IMR-90 (cell line): ENCODE measurements around the gene NUDT19. TPM values are rescaled to one million over a fixed set of nuclear protein-coding genes. Genes with fewer than 3 reads are reported as not detected.
"Not testable (repeated sequence)": the region's sequence is repeated elsewhere in the genome, so short reads cannot be mapped to it uniquely, and the experiment has no call there.

Experiments used
- ATAC-seq: fragments of 200-7000 bp; cut with Tn5 transposase; 2 replicates; pipeline ENCODE4 v1.9.1; 2020; ENCODE audit warnings: low read depth, mild to moderate bottlenecking, moderate library complexity
- BruUV-seq: library from RNA; stranded (reverse); fragments of 400-500 nt; replicated peaks from 2 replicates; lab custom pipeline; 2021; lab: Mats Ljungman, UMichigan
- CTCF ChIA-PET: fragments of 300-600 bp; formaldehyde crosslinking; extraction: SDS; loops from one replicate; lab custom pipeline; 2021; ENCODE audit warnings: antibody characterized with exemption; lab: Yijun Ruan, JAX
- POLR2A ChIA-PET: fragments of 300-600 bp; sonication (Branson Sonifier 250); formaldehyde crosslinking; loops from one replicate; lab custom pipeline; 2022; ENCODE audit warnings: antibody characterized with exemption; ENCODE audit not compliant: unreplicated experiment; lab: Charles Lee
- DNase-seq: peaks from one replicate; pipeline ENCODE4 v3.0.0; 2013
- H2AFZ ChIP-seq: replicated peaks from 2 replicates; pipeline ENCODE3; 2013; ENCODE audit warnings: low read length, mild to moderate bottlenecking; ENCODE audit not compliant: poor library complexity
- H2AK5ac ChIP-seq: 2 replicates; pipeline ENCODE4 v1.6.1; 2013; ENCODE audit warnings: low read depth, low read length, inconsistent platforms
- H2AK9ac ChIP-seq: replicated peaks from 2 replicates; pipeline ENCODE3; 2013; ENCODE audit warnings: mild to moderate bottlenecking, low read depth, low read length, moderate library complexity; ENCODE audit not compliant: poor library complexity
- H2BK120ac ChIP-seq: 2 replicates; pipeline ENCODE4 v1.6.1; 2013; ENCODE audit warnings: low read depth, low read length, inconsistent platforms
- H2BK15ac ChIP-seq: 3 replicates; pipeline ENCODE4 v1.6.1; 2013; ENCODE audit warnings: low read depth, low read length, inconsistent platforms
- H2BK20ac ChIP-seq: 2 replicates; pipeline ENCODE4 v1.6.1; 2013; ENCODE audit warnings: low read depth, mild to moderate bottlenecking, inconsistent platforms, low read length, moderate library complexity
- H2BK5ac ChIP-seq: 2 replicates; pipeline ENCODE4 v1.6.1; 2013; ENCODE audit warnings: mild to moderate bottlenecking, low read depth, low read length, inconsistent platforms; ENCODE audit not compliant: poor library complexity, severe bottlenecking
- H3K14ac ChIP-seq: replicated peaks from 2 replicates; pipeline ENCODE4 v1.6.1; 2013; ENCODE audit warnings: low read depth, low read length, inconsistent platforms
- H3K18ac ChIP-seq: 2 replicates; pipeline ENCODE4 v1.6.1; 2013; ENCODE audit warnings: low read depth, low read length, control low read depth
- H3K23ac ChIP-seq: 2 replicates; pipeline ENCODE4 v1.6.1; 2013; ENCODE audit warnings: low read depth, low read length, inconsistent platforms
- H3K27ac ChIP-seq: 2 replicates; pipeline ENCODE4 v1.5.1; 2013; ENCODE audit warnings: mild to moderate bottlenecking, control low read depth, low read length; ENCODE audit not compliant: insufficient read depth
- H3K27me3 ChIP-seq: 2 replicates; pipeline ENCODE4 v1.6.1; 2013; ENCODE audit warnings: low read length; ENCODE audit not compliant: control insufficient read depth, insufficient read depth
- H3K36me3 ChIP-seq: 2 replicates; pipeline ENCODE4 v1.6.1; 2013; ENCODE audit warnings: low read length, mixed read lengths; ENCODE audit not compliant: control insufficient read depth, insufficient read depth
- H3K4ac ChIP-seq: 2 replicates; pipeline ENCODE4 v1.6.1; 2013; ENCODE audit warnings: low read depth, low read length, inconsistent platforms
- H3K4me1 ChIP-seq: 2 replicates; pipeline ENCODE4 v1.6.1; 2013; ENCODE audit warnings: low read length, mixed read lengths; ENCODE audit not compliant: control insufficient read depth, insufficient read depth
- H3K4me2 ChIP-seq: 2 replicates; pipeline ENCODE4 v1.6.1; 2013; ENCODE audit warnings: low read depth, mild to moderate bottlenecking, control low read depth, low read length, moderate library complexity
- H3K4me3 ChIP-seq: 2 replicates; pipeline ENCODE4 v1.5.1; 2013; ENCODE audit warnings: low read depth, mild to moderate bottlenecking, control low read depth, low read length, moderate library complexity; ENCODE audit not compliant: insufficient read depth
- H3K56ac ChIP-seq: 2 replicates; pipeline ENCODE4 v1.6.1; 2013; ENCODE audit warnings: low read length, inconsistent platforms; ENCODE audit not compliant: insufficient read depth; ENCODE audit errors: extremely low read depth
- H3K79me1 ChIP-seq, 2 experiments: 2 replicates each; pipeline ENCODE4 v1.6.1; 2013; ENCODE audit warnings: low read length in 2 of 2, inconsistent platforms in 1 of 2, low read depth in 1 of 2
- H3K9ac ChIP-seq: 2 replicates; pipeline ENCODE4 v1.6.1; 2013; ENCODE audit warnings: low read depth, low read length, control low read depth
- H3K9me1 ChIP-seq: 2 replicates; pipeline ENCODE4 v1.6.1; 2013; ENCODE audit warnings: low read length, inconsistent platforms; ENCODE audit not compliant: insufficient read depth
- H3K9me3 ChIP-seq: 2 replicates; pipeline ENCODE4 v1.6.1; 2013; ENCODE audit warnings: low read length; ENCODE audit not compliant: control insufficient read depth, insufficient read depth
- H4K20me1 ChIP-seq: 2 replicates; pipeline ENCODE4 v1.6.1; 2013; ENCODE audit warnings: low read length, inconsistent platforms; ENCODE audit not compliant: insufficient read depth
- H4K5ac ChIP-seq: 2 replicates; pipeline ENCODE4 v1.6.1; 2013; ENCODE audit warnings: mild to moderate bottlenecking, low read depth, low read length, control low read depth
- H4K8ac ChIP-seq, 2 experiments: 2 replicates each; pipeline ENCODE4 v1.6.1; 2013; ENCODE audit warnings: low read depth in 2 of 2, low read length in 2 of 2, control low read depth in 1 of 2, inconsistent platforms in 1 of 2
- H4K91ac ChIP-seq: 2 replicates; pipeline ENCODE4 v1.6.1; 2013; ENCODE audit warnings: low read depth, low read length, inconsistent platforms; ENCODE audit not compliant: insufficient read depth
- CEBPB ChIP-seq: IDR thresholded peaks from 2 replicates; pipeline ENCODE4 v1.6.1; 2012; ENCODE audit warnings: low read depth, low read length, improper control_type of control experiment
- FOS ChIP-seq: fragments of 150-350 bp; IDR thresholded peaks from 2 replicates; pipeline ENCODE4 v1.6.1; 2016; ENCODE audit warnings: low read depth, low read length
- NFE2L2 ChIP-seq: fragments of 150-350 bp; IDR thresholded peaks from 2 replicates; pipeline ENCODE4 v1.6.1; 2016; ENCODE audit warnings: low read depth, mild to moderate bottlenecking, low read length
- POLR2A ChIP-seq: IDR thresholded peaks from 2 replicates; pipeline ENCODE4 v1.6.1; 2012; ENCODE audit warnings: mild to moderate bottlenecking, low read depth, low read length
- RAD21 ChIP-seq: IDR thresholded peaks from 2 replicates; pipeline ENCODE4 v1.6.1; 2012; ENCODE audit warnings: low read length, improper control_type of control experiment
- RCOR1 ChIP-seq: IDR thresholded peaks from 2 replicates; pipeline ENCODE4 v1.6.1; 2012; ENCODE audit warnings: mild to moderate bottlenecking, low read length, improper control_type of control experiment; ENCODE audit not compliant: insufficient replicate concordance
- RFX5 ChIP-seq: IDR thresholded peaks from 2 replicates; pipeline ENCODE4 v1.8.0; 2012; ENCODE audit warnings: low read depth, mild to moderate bottlenecking, low read length, moderate library complexity
- WGBS, 2 experiments: methylation state at CpG; one replicate each; pipeline versions ENCODE4 v1.1.5 to v1.1.7; 2013; ENCODE audit warnings: missing lambda C conversion rate in 2 of 2; ENCODE audit not compliant: insufficient read length in 1 of 2; ENCODE audit errors: extremely low coverage in 2 of 2; 5-methylcytosine and 5-hydroxymethylcytosine counted together
- dilution Hi-C: fragments of 300-500 bp; cut with HindIII; formaldehyde crosslinking; loops from one replicate; pipeline ENCODE4 v1.14.3; 2018; ENCODE audit warnings: low sequenced_read_pairs; ENCODE audit not compliant: unreplicated experiment
- in situ Hi-C: fragments of 300-500 bp; cut with MboI; formaldehyde crosslinking; loops from 3 replicates; pipeline ENCODE4 v1.14.3; 2019; ENCODE audit warnings: low sequenced_read_pairs, inconsistent platforms, mixed read lengths
- intact Hi-C: fragments of 100-400 bp; cut with micrococcal nuclease; formaldehyde crosslinking; loops from 2 replicates; pipeline ENCODE4 v1.10.0; 2022
- polyA plus RNA-seq, 3 experiments: library from polyadenylated mRNA; depleted of rRNA; stranded (reverse); fragments of >200 nt; gene quantifications; 2 replicates each; pipeline ENCODE4 v1.2.3, GENCODE V29; 2012; ENCODE audit warnings: low replicate concordance in 1 of 3
- total RNA-seq: library from RNA; depleted of rRNA; stranded (reverse); fragments of >200 nt; gene quantifications from 2 replicates; pipeline ENCODE4 v1.2.3, GENCODE V29; 2012

The NUDT19 gene
- total and polyA plus RNA-seq, 2 of the 4 experiments (the other 2 are of a cell fraction): 4.1 to 4.5 TPM

DNA sequence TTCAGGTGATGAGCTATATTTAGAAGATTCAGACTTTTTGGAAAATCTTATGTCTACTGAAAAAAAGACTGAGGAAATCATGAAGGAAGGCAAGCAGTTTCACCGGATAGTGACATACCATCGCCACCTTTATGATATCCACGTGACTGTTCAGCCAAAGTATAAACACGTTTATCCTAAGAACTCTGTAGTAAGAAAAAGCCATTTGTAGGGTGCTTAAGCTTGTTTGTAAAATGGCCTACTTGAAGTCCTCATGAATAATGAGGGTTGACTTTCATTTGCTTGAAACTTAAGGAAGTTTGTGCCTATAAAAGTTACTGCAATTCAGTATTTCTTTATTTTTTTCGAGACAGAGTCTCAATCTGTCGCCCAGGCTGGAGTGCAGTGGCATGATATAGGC is 20.1 kb downstream of the NUDT19 start:
- no peak overlapping the region for H2AFZ ChIP-seq
- no TSS peak for BruUV-seq
- no peak overlapping the region for H2AK9ac ChIP-seq
- intact Hi-C loops: no loop called here
- H2BK5ac ChIP-seq: no peak overlapping the region
- H4K20me1 ChIP-seq: no peaks in the 10 kb centered on the region
- no peak overlapping the region for H2BK15ac ChIP-seq
- H3K18ac ChIP-seq: no peak overlapping the region
- ATAC-seq (no peak), DNase-seq (no peak)
- no peak overlapping the region for H4K91ac ChIP-seq
- H3K9me1 ChIP-seq: no peaks in the 10 kb centered on the region
- peaks cover 5 to 7% of the 10 kb centered on the region in 2 experiments; a peak in 2 of 4 replicates for H3K79me1 ChIP-seq
- dilution Hi-C loops: no loop called here
- H2BK120ac ChIP-seq: no peak overlapping the region
- no peak overlapping the region for H2AK5ac ChIP-seq
- 94% methylated on average over 3 of the region's 6 CpGs; no CpG with 5 or more reads in 1 of the 2 experiments for WGBS, 2 experiments
- TF ChIP-seq FOS (no peak), RFX5 (no peak), CEBPB (no peak), NFE2L2 (no peak), RAD21 (no peak), POLR2A (no peak), RCOR1 (no peak)
- H3K23ac ChIP-seq: no peak overlapping the region
- peaks cover 10% of the 10 kb centered on the region; the same call in 1 of the 2 replicates for H3K36me3 ChIP-seq
- H2BK20ac ChIP-seq: no peak overlapping the region
- H3K4ac ChIP-seq: no peak overlapping the region
- ChIA-PET CTCF (no interaction called here), POLR2A (no interaction called here)
- no peaks in the 10 kb centered on the region for H3K27me3 ChIP-seq
- no peak overlapping the region for H3K14ac ChIP-seq
- no peak overlapping the region for H4K5ac ChIP-seq
- H3K27ac ChIP-seq: no peak overlapping the region
- no peak overlapping the region for H4K8ac ChIP-seq
- H3K4me1 ChIP-seq: no peaks in the 10 kb centered on the region
- no peaks in the 10 kb centered on the region for H3K9me3 ChIP-seq
- no peak overlapping the region for H3K4me2 ChIP-seq
- no peak overlapping the region for H3K4me3 ChIP-seq
- H3K56ac ChIP-seq: no peak overlapping the region
- in situ Hi-C loops: no loop called here
- H3K9ac ChIP-seq: no peak overlapping the region

DNA sequence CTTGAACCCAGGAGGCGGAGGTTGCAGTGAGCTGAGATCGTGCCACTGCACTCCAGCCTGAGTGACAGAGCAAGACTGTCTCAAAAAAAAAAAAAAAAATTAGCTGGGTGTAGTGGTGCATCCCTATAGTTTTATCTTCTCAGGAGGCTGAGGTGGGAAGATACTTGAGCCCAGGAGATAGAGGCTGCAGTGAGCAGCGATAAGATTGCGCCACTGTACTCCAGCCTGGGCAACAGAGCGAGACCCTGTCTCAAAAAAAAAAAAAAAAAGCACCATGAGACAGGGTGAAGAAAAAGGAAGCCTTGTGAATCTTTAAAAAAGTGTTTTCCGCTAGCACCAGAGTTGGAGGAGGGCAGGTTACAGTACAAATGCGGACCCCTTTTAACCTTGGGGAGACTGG is 24.6 kb downstream of the NUDT19 start:
- H3K9me1 ChIP-seq, H4K5ac ChIP-seq, H2BK5ac ChIP-seq, H3K27ac ChIP-seq, H3K56ac ChIP-seq, H3K4ac ChIP-seq, H3K79me1 ChIP-seq, H4K20me1 ChIP-seq, H3K9ac ChIP-seq, intact Hi-C loops, dilution Hi-C loops, POLR2A ChIA-PET, H3K14ac ChIP-seq, H2AK9ac ChIP-seq, H3K4me2 ChIP-seq, H2BK20ac ChIP-seq, H2AK5ac ChIP-seq, H3K27me3 ChIP-seq, DNase-seq, BruUV-seq, in situ Hi-C loops, H3K36me3 ChIP-seq, H2BK15ac ChIP-seq, H3K23ac ChIP-seq, H2BK120ac ChIP-seq, H4K8ac ChIP-seq, H2AFZ ChIP-seq, H3K4me1 ChIP-seq, CTCF ChIA-PET, H3K9me3 ChIP-seq, H4K91ac ChIP-seq, H3K18ac ChIP-seq, ATAC-seq, H3K4me3 ChIP-seq: not testable (repeated sequence)
- 86% methylated on average over 3 of the region's 7 CpGs; no CpG with 5 or more reads in 1 of the 2 experiments for WGBS, 2 experiments
